Iris pigment epithelial cell (primary cell): ENCODE measurements around the gene YWHAB.
"Not testable (repeated sequence)": the region's sequence is repeated elsewhere in the genome, so short reads cannot be mapped to it uniquely, and the experiment has no call there.

Source experiments
- DNase-seq: peaks from one replicate; pipeline ENCODE4 v3.0.0-alpha.2; 2011; ENCODE audit warnings: low read depth

Gene YWHAB

GRCh38 chr20:44885392-44886265 is at the start of gene YWHAB:
Gene YWHAB (plus strand): TSS chr20:44885705. CDS start chr20:44901534, 15,829 bp downstream.
- peak; percentile 98 for DNase-seq

- DNase-seq = no peak
Measured at GRCh38 chr20:44836601-44837120, 48.8 kb upstream of the YWHAB start.

GRCh38 chr20:44837946-44838345 is 47.6 kb upstream of the YWHAB start:
- no peak for DNase-seq

- DNase-seq = no peak
Measured at GRCh38 chr20:44838521-44838920, 47.0 kb upstream of the YWHAB start.

GRCh38 chr20:44839481-44839880 is 46.0 kb upstream of the YWHAB start:
- no peak for DNase-seq

- DNase-seq = no peak
Measured at GRCh38 chr20:44840826-44841225, 44.7 kb upstream of the YWHAB start.

GRCh38 chr20:44841955-44842354 is 43.5 kb upstream of the YWHAB start:
- DNase-seq = no peak

- DNase-seq = no peak
Measured at GRCh38 chr20:44843876-44844275, 41.6 kb upstream of the YWHAB start.

GRCh38 chr20:44848254-44849015 is 37.1 kb upstream of the YWHAB start:
- no peak for DNase-seq

- no peak for DNase-seq
Measured at GRCh38 chr20:44849703-44850102, 35.8 kb upstream of the YWHAB start.

- DNase-seq = no peak
Measured at GRCh38 chr20:44850272-44850671, 35.2 kb upstream of the YWHAB start.

- DNase-seq = no peak
Measured at GRCh38 chr20:44850837-44851236, 34.7 kb upstream of the YWHAB start.

GRCh38 chr20:44851545-44851944 is 34.0 kb upstream of the YWHAB start:
- no peak for DNase-seq

GRCh38 chr20:44856442-44856841 is 29.1 kb upstream of the YWHAB start:
- no peak for DNase-seq

- DNase-seq = no peak
Measured at GRCh38 chr20:44856856-44857448, 28.6 kb upstream of the YWHAB start.

GRCh38 chr20:44858606-44859360 is 26.7 kb upstream of the YWHAB start:
- no peak for DNase-seq

- peak; percentile 23 for DNase-seq
Measured at GRCh38 chr20:44861531-44862006, 23.9 kb upstream of the YWHAB start.

- no peak for DNase-seq
Measured at GRCh38 chr20:44862286-44862685, 23.2 kb upstream of the YWHAB start.

- not testable (repeated sequence) for DNase-seq
Measured at GRCh38 chr20:44863365-44864084, 22.0 kb upstream of the YWHAB start.

GRCh38 chr20:44864493-44864892 is 21.0 kb upstream of the YWHAB start:
- DNase-seq = not testable (repeated sequence)
